Keratinocyte (primary cell): Measurements from ENCODE around the gene BFSP2.

Experiments used
- EZH2 ChIP-seq: IDR thresholded peaks from one replicate; pipeline ENCODE4 v1.6.1; 2012; ENCODE audit warnings: inconsistent platforms, mild to moderate bottlenecking, low read length, moderate library complexity
- TF ChIP-seq, protein P1 (sequence below), 3 experiments: IDR thresholded peaks in 1 of 3; conservative IDR thresholded peaks in 1 of 3; optimal IDR thresholded peaks in 1 of 3; 2 replicates in 2 of 3; 3 replicates in 1 of 3; pipeline versions ENCODE3 to v1.5.1; 2011; ENCODE audit warnings: low read length in 3 of 3, mild to moderate bottlenecking in 3 of 3, moderate library complexity in 2 of 3, control low read depth in 1 of 3, inconsistent platforms in 1 of 3; ENCODE audit not compliant: insufficient read depth in 2 of 3; ENCODE audit errors: extremely low read depth in 1 of 3

DNA sequence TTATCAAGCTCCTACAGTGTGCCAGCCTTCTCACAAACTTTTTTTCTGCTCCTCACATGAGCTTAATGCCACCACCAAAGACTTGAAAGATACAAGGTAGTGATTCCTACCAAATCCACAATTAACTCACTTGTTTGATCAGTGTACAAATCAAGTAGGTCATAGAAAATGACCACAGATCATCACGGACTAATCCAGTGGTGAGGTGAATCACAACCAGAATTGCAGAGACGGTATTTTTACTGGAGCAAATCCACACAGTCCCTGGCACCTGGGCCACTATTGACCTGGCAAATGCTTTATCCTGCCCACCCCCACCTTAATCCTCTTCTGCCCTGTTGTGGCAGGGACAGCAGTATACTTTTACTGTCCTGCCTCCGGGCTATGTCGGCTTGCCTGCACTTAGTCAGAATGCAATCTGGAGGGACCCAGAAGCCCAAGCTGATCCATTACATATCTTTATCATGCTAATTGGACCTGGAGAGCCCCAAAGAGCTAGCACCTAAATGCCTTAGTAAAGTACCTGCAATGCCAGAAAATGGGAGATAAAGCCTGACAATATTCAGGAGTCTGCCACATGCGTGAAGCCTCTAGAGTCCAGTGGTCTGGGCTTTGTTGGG lies 89.7 kb downstream of the BFSP2 start:
- TF ChIP-seq, protein P1, sequence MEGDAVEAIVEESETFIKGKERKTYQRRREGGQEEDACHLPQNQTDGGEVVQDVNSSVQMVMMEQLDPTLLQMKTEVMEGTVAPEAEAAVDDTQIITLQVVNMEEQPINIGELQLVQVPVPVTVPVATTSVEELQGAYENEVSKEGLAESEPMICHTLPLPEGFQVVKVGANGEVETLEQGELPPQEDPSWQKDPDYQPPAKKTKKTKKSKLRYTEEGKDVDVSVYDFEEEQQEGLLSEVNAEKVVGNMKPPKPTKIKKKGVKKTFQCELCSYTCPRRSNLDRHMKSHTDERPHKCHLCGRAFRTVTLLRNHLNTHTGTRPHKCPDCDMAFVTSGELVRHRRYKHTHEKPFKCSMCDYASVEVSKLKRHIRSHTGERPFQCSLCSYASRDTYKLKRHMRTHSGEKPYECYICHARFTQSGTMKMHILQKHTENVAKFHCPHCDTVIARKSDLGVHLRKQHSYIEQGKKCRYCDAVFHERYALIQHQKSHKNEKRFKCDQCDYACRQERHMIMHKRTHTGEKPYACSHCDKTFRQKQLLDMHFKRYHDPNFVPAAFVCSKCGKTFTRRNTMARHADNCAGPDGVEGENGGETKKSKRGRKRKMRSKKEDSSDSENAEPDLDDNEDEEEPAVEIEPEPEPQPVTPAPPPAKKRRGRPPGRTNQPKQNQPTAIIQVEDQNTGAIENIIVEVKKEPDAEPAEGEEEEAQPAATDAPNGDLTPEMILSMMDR (optimal IDR thresholded peaks at IDR 0.05 in 1 of 3, IDR thresholded peaks at IDR 0.05 in 1 of 3, conservative IDR thresholded peaks at IDR 0.05 in 1 of 3; ENCODE audit: extremely low read depth in 1 of 3, insufficient read depth in 2 of 3, low read length in 3 of 3): no peak
- TF ChIP-seq EZH2: no peak
